Spleen (tissue), 11 donors: ENCODE results near the gene DOK5. TPM values are rescaled to one million over a fixed set of nuclear protein-coding genes. Genes with fewer than 3 reads are reported as not detected.

Experiments used
- DNase-seq: peaks from one replicate; pipeline ENCODE4 v3.0.0-alpha.2; 2020
- H3K27ac ChIP-seq, 8 donors: fragments of 200-600 bp; sonication (generic) in 7 of 8; 1 replicate in 4 of 8; 2 replicates in 4 of 8; pipeline versions ENCODE4 v1.5.0 to v1.8.0; 2016 to 2021; ENCODE audit warnings: inconsistent platforms in 4 of 8, mild to moderate bottlenecking in 4 of 8, moderate library complexity in 1 of 8
- H3K27me3 ChIP-seq, 7 donors: fragments of 200-600 bp; sonication (generic) in 6 of 7; replicated peaks in 1 of 7; 1 replicate in 4 of 7; 2 replicates in 3 of 7; pipeline versions ENCODE4 v1.5.0 to v1.8.0; 2016 to 2021; ENCODE audit warnings: inconsistent platforms in 3 of 7, mild to moderate bottlenecking in 1 of 7
- H3K36me3 ChIP-seq, 6 donors: fragments of 200-600 bp; sonication (generic) in 5 of 6; 1 replicate in 4 of 6; 2 replicates in 2 of 6; pipeline versions ENCODE4 v1.5.0 to v1.8.0; 2016 to 2021; ENCODE audit warnings: inconsistent platforms in 2 of 6
- H3K4me1 ChIP-seq, 6 donors: fragments of 200-600 bp; sonication (generic) in 5 of 6; 1 replicate in 3 of 6; 2 replicates in 3 of 6; pipeline versions ENCODE4 v1.5.0 to v1.8.0; 2016 to 2021; ENCODE audit warnings: inconsistent platforms in 3 of 6
- H3K4me3 ChIP-seq, 8 donors: fragments of 200-600 bp; sonication (generic) in 7 of 8; 1 replicate in 4 of 8; 2 replicates in 4 of 8; pipeline versions ENCODE4 v1.5.0 to v1.8.0; 2016 to 2021; ENCODE audit warnings: inconsistent platforms in 4 of 8, mild to moderate bottlenecking in 4 of 8, moderate library complexity in 2 of 8
- H3K9me3 ChIP-seq, 8 donors: fragments of 200-600 bp; sonication (generic) in 7 of 8; 1 replicate in 4 of 8; 2 replicates in 4 of 8; pipeline versions ENCODE4 v1.5.0 to v1.8.0; 2016 to 2021; ENCODE audit warnings: inconsistent platforms in 4 of 8
- POLR2A ChIP-seq, 3 donors: fragments of 450-650 bp; IDR thresholded peaks; one replicate each; pipeline ENCODE4 v1.5.1; 2017; ENCODE audit warnings: antibody characterized with exemption in 3 of 3, mild to moderate bottlenecking in 1 of 3
- POLR2AphosphoS5 ChIP-seq, 3 donors: sonication (generic); formaldehyde crosslinking; IDR thresholded peaks; one replicate each; pipeline ENCODE4 v1.5.1; 2017; ENCODE audit warnings: antibody characterized with exemption in 3 of 3
- WGBS, 5 donors: extraction: QIAGEN DNeasy Blood & Tissue Kit in 3 of 5; methylation state at CpG; one replicate each; pipeline versions ENCODE4 v1.1.5 to v1.1.7; 2013 to 2018; 5-methylcytosine and 5-hydroxymethylcytosine counted together
- intact Hi-C: fragments of 100-400 bp; cut with DNase I; formaldehyde crosslinking; loops from one replicate; pipeline ENCODE4 v1.15.0; 2023; ENCODE audit warnings: low total_unique reads
- polyA plus RNA-seq, 3 donors: library from polyadenylated mRNA; stranded (reverse); fragments of 200-250 nt; gene quantifications; one replicate each; pipeline ENCODE4 v1.2.1, GENCODE V29; 2013
- total RNA-seq, 7 donors: library from RNA; depleted of rRNA in 3 of 7; stranded (reverse); fragments of >200 nt in 3 of 7; fragmentation: NEBNext Ultra II Directional in 4 of 7; extraction: Animal tissue kit (Norgen Biotek cat#: 25700) in 4 of 7; gene quantifications; one replicate each; pipeline versions ENCODE4 v1.1.0 to v1.2.1, GENCODE V29; 2016 to 2021
- TF ChIP-seq, protein P1 (sequence below), 11 experiments: fragments of 200-600 bp in 7 of 11; fragments of 450-650 bp in 4 of 11; sonication (generic) in 4 of 11; IDR thresholded peaks in 8 of 11; conservative IDR thresholded peaks in 3 of 11; 1 replicate in 7 of 11; 2 replicates in 4 of 11; pipeline versions ENCODE4 v1.4.0 to v1.8.0; 2016 to 2021; ENCODE audit warnings: antibody characterized with exemption in 11 of 11, inconsistent platforms in 4 of 11, mild to moderate bottlenecking in 1 of 11
- donor health status: healthy with polysubstance abuse.
- donor health status: DM: no; HTN: no; CAD: no; lungs with moderate emphysema.
- donor health status: DM: no; HTN: no; CAD: no.
- donor health status: Bipolar disorder and iron deficiency.
- donor health status: healthy.
- donor health status: DM: no; HTN: no; CAD: no.
- donor health status: DM: yes; HTN: yes; CAD: no.

DOK5 gene
- total and polyA plus RNA-seq, 10 donors = 0.17 to 0.73 (median 0.53) TPM; not detected in 3

DNA sequence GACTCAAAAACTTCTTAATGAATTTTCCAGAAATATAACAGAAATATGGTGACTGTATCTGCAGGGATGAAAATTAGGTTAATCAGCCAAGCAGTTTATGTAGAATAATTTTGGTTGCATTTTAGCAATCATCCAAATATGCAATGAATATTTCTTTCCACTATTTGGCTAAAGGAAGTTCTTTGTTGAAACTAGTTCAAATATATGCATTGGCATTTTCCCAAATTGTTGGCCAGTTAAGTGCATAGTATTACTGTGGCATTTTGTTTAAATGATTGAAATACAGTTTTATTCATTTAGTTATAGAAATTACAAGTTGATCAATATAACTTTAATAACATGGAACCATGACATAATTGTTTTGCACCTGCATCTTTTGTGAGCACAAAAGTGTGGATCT lies 115.5 kb downstream of the DOK5 start:
- no peak for TF ChIP-seq POLR2A (IDR thresholded peaks at IDR 0.05)
- TF ChIP-seq, protein P1, sequence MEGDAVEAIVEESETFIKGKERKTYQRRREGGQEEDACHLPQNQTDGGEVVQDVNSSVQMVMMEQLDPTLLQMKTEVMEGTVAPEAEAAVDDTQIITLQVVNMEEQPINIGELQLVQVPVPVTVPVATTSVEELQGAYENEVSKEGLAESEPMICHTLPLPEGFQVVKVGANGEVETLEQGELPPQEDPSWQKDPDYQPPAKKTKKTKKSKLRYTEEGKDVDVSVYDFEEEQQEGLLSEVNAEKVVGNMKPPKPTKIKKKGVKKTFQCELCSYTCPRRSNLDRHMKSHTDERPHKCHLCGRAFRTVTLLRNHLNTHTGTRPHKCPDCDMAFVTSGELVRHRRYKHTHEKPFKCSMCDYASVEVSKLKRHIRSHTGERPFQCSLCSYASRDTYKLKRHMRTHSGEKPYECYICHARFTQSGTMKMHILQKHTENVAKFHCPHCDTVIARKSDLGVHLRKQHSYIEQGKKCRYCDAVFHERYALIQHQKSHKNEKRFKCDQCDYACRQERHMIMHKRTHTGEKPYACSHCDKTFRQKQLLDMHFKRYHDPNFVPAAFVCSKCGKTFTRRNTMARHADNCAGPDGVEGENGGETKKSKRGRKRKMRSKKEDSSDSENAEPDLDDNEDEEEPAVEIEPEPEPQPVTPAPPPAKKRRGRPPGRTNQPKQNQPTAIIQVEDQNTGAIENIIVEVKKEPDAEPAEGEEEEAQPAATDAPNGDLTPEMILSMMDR (IDR thresholded peaks at IDR 0.05 in 8 of 11, conservative IDR thresholded peaks at IDR 0.05 in 3 of 11) = no peak
- TF ChIP-seq POLR2AphosphoS5 (IDR thresholded peaks at IDR 0.05) = no peak
- no peak overlapping the region for H3K27ac ChIP-seq
- no peaks in the 10 kb centered on the region for H3K4me1 ChIP-seq
- intact Hi-C loops = no loop called here
- H3K36me3 ChIP-seq = no peaks in the 10 kb centered on the region
- no peaks in the 10 kb centered on the region for H3K27me3 ChIP-seq
- H3K9me3 ChIP-seq = no peaks in the 10 kb centered on the region
- H3K4me3 ChIP-seq = no peak overlapping the region
- DNase-seq = no peak

DNA sequence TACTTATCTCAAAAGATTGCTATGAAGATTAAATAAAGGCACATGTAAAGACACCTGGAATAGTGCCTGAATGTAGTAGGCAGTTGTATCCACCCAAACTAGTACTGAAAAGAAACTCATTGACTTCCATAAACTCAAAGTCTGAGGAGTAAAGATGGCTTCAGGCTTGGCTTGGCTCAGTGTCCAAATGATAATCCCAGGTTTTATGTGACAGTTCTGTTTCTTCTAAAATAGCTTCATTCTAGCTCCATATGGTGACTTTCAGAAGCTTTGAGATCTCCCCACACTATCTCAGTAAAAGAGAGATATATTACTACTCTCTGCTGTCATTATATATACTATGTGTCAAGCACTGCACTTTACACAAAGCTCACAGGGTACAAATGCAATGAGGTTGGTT lies 121.3 kb downstream of the DOK5 start:
- no peak for DNase-seq
- Histone ChIP-seq H3K36me3 (no peaks in the 10 kb centered on the region), H3K4me3 (no peak overlapping the region), H3K4me1 (no peaks in the 10 kb centered on the region), H3K9me3 (peaks cover 0 to 11% (median 3%) of the 10 kb centered on the region in 8 donors), H3K27me3 (peaks cover 0 to 20% (median 0%) of the 10 kb centered on the region in 7 donors), H3K27ac (no peak overlapping the region)
- TF ChIP-seq POLR2AphosphoS5 (IDR thresholded peaks at IDR 0.05) = no peak
- TF ChIP-seq, protein P1 (IDR thresholded peaks at IDR 0.05 in 8 of 11, conservative IDR thresholded peaks at IDR 0.05 in 3 of 11) = no peak
- no peak for TF ChIP-seq POLR2A (IDR thresholded peaks at IDR 0.05)
- intact Hi-C loops = no loop called here

DNA sequence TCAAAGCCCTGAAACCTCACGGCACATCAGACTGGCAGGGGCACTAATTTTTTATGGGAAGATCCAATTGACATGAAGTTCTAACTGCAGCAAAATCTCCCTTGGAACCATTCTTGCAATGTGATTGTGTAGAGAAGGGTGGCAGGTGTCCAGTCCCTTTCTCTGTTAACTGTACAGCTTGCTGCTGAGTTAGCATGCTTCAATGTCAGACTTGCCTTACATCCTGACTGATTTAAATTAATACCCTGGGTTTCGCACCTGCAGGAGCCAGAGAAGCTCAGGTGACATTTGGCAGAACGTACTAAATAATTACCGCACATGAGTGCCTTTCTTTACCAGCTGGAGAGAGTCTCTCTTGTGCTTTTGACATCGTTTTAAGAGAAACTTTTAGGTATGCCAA lies 123.0 kb downstream of the DOK5 start:
- DNase-seq = no peak
- Histone ChIP-seq H3K27ac (no peak overlapping the region), H3K27me3 (peaks cover 0 to 20% (median 0%) of the 10 kb centered on the region in 7 donors), H3K9me3 (peaks cover 0 to 11% (median 3%) of the 10 kb centered on the region in 8 donors), H3K36me3 (no peaks in the 10 kb centered on the region), H3K4me1 (no peaks in the 10 kb centered on the region), H3K4me3 (no peak overlapping the region)
- 78 to 90% (median 86%) methylated on average over 5 of the region's 5 CpGs for WGBS, 5 donors
- intact Hi-C loops = no loop called here
- TF ChIP-seq POLR2A (IDR thresholded peaks at IDR 0.05) = no peak
- TF ChIP-seq, protein P1 (IDR thresholded peaks at IDR 0.05 in 8 of 11, conservative IDR thresholded peaks at IDR 0.05 in 3 of 11) = no peak
- no peak for TF ChIP-seq POLR2AphosphoS5 (IDR thresholded peaks at IDR 0.05)

DNA sequence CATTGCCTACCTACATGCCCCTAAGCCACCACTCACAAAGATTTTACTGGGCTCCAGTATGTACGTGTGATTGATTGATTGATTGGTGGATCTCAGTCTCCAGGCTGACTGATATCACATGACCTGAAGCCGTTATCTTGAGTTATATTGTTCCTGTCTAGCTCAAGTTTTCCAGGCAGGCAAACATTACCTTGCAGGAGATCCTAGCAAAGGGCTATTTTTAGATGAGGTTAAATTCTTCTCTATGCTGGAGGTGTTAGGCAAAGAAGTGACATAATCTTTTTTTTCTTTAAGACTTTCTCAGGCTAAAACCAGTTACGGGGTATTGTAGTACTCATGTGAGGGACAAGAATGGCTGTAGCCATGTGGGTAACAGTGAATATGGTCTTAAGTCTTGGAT lies 125.2 kb downstream of the DOK5 start:
- H3K4me1 ChIP-seq = no peaks in the 10 kb centered on the region
- H3K36me3 ChIP-seq = no peaks in the 10 kb centered on the region
- peaks cover 0 to 11% (median 3%) of the 10 kb centered on the region in 8 donors for H3K9me3 ChIP-seq
- DNase-seq = no peak
- 77 to 83% (median 79%) methylated on average over 3 of the region's 3 CpGs for WGBS, 5 donors
- H3K27me3 ChIP-seq = peaks cover 0 to 20% (median 0%) of the 10 kb centered on the region in 7 donors
- TF ChIP-seq POLR2A (IDR thresholded peaks at IDR 0.05) (no peak), POLR2AphosphoS5 (IDR thresholded peaks at IDR 0.05) (no peak)
- TF ChIP-seq, protein P1 (IDR thresholded peaks at IDR 0.05 in 8 of 11, conservative IDR thresholded peaks at IDR 0.05 in 3 of 11) = no peak
- H3K4me3 ChIP-seq = no peak overlapping the region
- H3K27ac ChIP-seq = no peak overlapping the region
- intact Hi-C loops = no loop called here
